DMS114 treated with DMSO at 0.1 percent for 48 hours (cell line): ENCODE data around the gene NFIA.

Source experiments
- DNase-seq: peaks from one replicate; lab custom pipeline; 2025; ENCODE audit not compliant: unreplicated experiment; lab: John Stamatoyannopoulos, UW

The NFIA gene

GRCh38 chr1:61386770-61387169, 304.4 kb downstream of the NFIA start:
- DNase-seq = no peak

GRCh38 chr1:61387829-61388228, 305.5 kb downstream of the NFIA start:
- no peak for DNase-seq

GRCh38 chr1:61388566-61388965, 306.2 kb downstream of the NFIA start:
- no peak for DNase-seq

- DNase-seq = no peak
Measured at GRCh38 chr1:61389194-61389925, 307.0 kb downstream of the NFIA start.

- DNase-seq = no peak
Measured at GRCh38 chr1:61389926-61390845, 307.8 kb downstream of the NFIA start.

GRCh38 chr1:61391730-61392129, 309.4 kb downstream of the NFIA start:
- DNase-seq = no peak

GRCh38 chr1:61392409-61393242, 310.3 kb downstream of the NFIA start:
- DNase-seq = no peak

GRCh38 chr1:61393575-61393974, 311.2 kb downstream of the NFIA start:
- DNase-seq = no peak

GRCh38 chr1:61395146-61395800, 312.9 kb downstream of the NFIA start:
- DNase-seq = no peak

- DNase-seq = no peak
Measured at GRCh38 chr1:61397495-61397894, 315.1 kb downstream of the NFIA start.

GRCh38 chr1:61397935-61398334, 315.6 kb downstream of the NFIA start:
- DNase-seq = no peak

- no peak for DNase-seq
Measured at GRCh38 chr1:61399199-61399598, 316.8 kb downstream of the NFIA start.

GRCh38 chr1:61400131-61400770, 317.9 kb downstream of the NFIA start:
- DNase-seq = no peak

GRCh38 chr1:61400997-61401396, 318.6 kb downstream of the NFIA start:
- no peak for DNase-seq

GRCh38 chr1:61403679-61404596, 321.6 kb downstream of the NFIA start:
- no peak for DNase-seq

GRCh38 chr1:61404597-61405376, 322.4 kb downstream of the NFIA start:
- DNase-seq = no peak

GRCh38 chr1:61406467-61406866, 324.1 kb downstream of the NFIA start:
- DNase-seq = no peak

GRCh38 chr1:61412601-61413000, 330.2 kb downstream of the NFIA start:
- DNase-seq = no peak
